ENCODE results near the gene SEC22C. TPM values are rescaled to one million over a fixed set of nuclear protein-coding genes. Genes with fewer than 3 reads are reported as not detected.
A peak's percentile ranks its signal among the peaks of the same experiment; 100 is the strongest.

SEC22C gene, protein sequence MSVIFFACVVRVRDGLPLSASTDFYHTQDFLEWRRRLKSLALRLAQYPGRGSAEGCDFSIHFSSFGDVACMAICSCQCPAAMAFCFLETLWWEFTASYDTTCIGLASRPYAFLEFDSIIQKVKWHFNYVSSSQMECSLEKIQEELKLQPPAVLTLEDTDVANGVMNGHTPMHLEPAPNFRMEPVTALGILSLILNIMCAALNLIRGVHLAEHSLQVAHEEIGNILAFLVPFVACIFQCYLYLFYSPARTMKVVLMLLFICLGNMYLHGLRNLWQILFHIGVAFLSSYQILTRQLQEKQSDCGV
- total RNA-seq, result 10 to 100 TPM; 41.2 to 45.9 TPM

DNA sequence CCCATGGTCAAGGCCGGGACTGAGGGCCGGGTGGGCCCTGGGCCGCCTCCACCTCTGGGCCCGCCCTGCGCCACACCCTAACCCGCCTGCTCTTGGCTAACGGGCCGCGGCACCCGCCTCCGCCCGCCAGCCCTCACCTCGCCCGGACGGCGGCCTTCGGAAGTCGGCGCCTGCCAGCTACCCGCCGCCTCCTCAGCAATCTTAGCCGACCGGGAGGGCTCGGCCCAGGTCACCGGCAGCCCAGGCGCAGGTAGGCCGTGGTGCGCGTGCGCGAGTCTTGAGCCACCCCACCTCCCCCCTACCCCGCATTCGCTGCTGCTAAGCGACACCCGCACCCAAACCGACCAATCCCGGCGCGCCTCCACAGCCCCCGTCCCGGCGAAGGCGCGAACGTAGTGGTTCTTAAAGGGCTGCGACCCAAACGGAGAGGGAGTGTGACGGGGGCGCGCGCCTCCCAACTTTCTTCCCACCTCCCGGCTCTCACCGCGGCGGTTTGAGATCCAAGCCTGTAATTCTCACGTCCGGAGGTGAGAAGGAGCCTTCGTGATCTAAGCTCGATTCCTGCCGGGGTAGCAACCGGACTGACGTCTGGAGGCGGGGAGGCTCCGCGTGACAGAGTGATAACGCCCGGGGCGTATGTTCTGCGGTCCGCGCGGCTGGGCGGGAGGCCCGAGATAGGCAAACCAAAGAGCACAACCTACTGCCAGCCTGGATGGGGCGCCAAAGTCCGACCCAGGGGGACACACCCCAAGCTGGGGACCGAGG, at the start of gene SEC22C:
TSS of gene SEC22C (minus strand) at position 259 of the 765 bp plus-strand sequence. CDS start 12,921 bp downstream, outside the sequence.
- CTCF ChIA-PET, result interaction anchor here (0.7 to 3.4 kb wide), 10 partner anchors 19 to 785 kb away, joined by 3 to 24 read pairs (median 3); partner anchors contain the start of genes NKTR, VIPR1 and ZBTB47
- peaks cover 9% of the 10 kb centered on the region for H3K36me3 Mint-ChIP-seq (ENCODE audit: low read depth)
- intact Hi-C loops (cut with micrococcal nuclease), result loop anchor here (1.0 to 10.0 kb wide), 11 partner anchors 8 to 703 kb away; partner anchors contain the start of genes CCDC13, HIGD1A, NKTR and SNRK
- H3K27me3 Mint-ChIP-seq (ENCODE audit: low read depth), result no peaks in the 10 kb centered on the region
- peaks cover 39% of the 10 kb centered on the region for H3K4me1 Mint-ChIP-seq (ENCODE audit: low read depth)
- peak; percentile 97 for DNase-seq
- H3K9me3 Mint-ChIP-seq, result no peaks in the 10 kb centered on the region
- H3K27ac Mint-ChIP-seq, result peak within 1 kb of the TSS; percentile 93
- peak within 1 kb of the TSS; percentile 90 for H3K4me3 Mint-ChIP-seq

DNA sequence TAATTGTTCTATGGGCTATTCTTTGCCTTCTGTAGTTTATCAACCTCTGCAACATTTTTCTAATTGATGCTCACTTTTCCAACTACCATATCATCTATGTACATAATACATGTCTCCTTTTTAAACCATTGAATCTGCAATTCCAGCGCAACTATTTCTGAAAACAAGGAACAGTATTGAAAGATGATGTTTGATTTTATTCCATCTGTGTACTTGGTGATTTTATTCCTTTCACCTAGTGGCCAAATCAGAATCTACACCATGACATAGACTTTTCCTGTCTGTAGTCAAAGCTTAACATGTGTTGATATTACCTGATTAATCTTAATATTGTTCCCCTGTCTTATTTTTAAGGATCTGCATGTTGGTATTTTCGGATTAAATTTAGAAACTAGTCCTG, 31.7 kb upstream of the SEC22C start:
- H3K27ac Mint-ChIP-seq, result peak overlapping the region; percentile 2
- no peak overlapping the region for H3K4me3 Mint-ChIP-seq
- H3K27me3 Mint-ChIP-seq (ENCODE audit: low read depth), result no peaks in the 10 kb centered on the region
- H3K4me1 Mint-ChIP-seq (ENCODE audit: low read depth), result peaks cover 59% of the 10 kb centered on the region
- H3K9me3 Mint-ChIP-seq, result no peaks in the 10 kb centered on the region
- H3K36me3 Mint-ChIP-seq (ENCODE audit: low read depth), result peaks cover 8% of the 10 kb centered on the region
- CTCF ChIA-PET, result interaction anchor here (0.7 to 1.7 kb wide), 3 partner anchors 12 to 127 kb away, joined by 3 to 9 read pairs (median 4); partner anchors contain the start of gene SS18L2
- DNase-seq, result no peak
- intact Hi-C loops (cut with micrococcal nuclease), result loop anchor here (1.0 kb wide), 2 partner anchors 10 to 25 kb away; no protein-coding TSS in a partner anchor

DNA sequence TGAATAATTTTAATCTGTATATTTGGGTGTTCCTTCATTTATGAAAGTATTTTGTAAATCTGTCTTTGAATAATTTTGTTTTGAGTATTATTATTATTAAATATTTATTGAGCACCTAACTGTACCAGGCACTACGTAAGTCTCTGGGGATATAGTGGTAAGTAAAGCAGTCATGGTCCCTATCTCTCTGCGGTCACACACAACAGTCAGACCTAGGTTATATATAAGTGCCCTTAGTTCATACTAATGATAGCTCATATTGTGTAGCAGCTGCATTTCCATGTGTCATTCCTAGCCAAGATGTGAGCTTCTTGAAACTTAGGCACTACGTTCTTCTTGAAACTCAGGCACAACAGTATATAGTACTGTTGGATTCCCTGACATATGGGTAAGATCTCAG, 31.2 kb upstream of the SEC22C start:
- Mint-ChIP-seq H3K4me1 (ENCODE audit: low read depth) (peaks cover 59% of the 10 kb centered on the region), H3K27ac (no peak overlapping the region), H3K36me3 (ENCODE audit: low read depth) (peaks cover 10% of the 10 kb centered on the region), H3K4me3 (no peak overlapping the region), H3K27me3 (ENCODE audit: low read depth) (no peaks in the 10 kb centered on the region), H3K9me3 (no peaks in the 10 kb centered on the region)
- DNase-seq, result no peak
- CTCF ChIA-PET, result interaction anchor here (0.8 to 1.7 kb wide), 5 partner anchors 8 to 35 kb away, joined by 3 to 9 read pairs (median 4); partner anchors contain the start of gene SS18L2
- intact Hi-C loops (cut with micrococcal nuclease), result loop anchor here (1.0 kb wide), 2 partner anchors 10 to 25 kb away; no protein-coding TSS in a partner anchor

DNA sequence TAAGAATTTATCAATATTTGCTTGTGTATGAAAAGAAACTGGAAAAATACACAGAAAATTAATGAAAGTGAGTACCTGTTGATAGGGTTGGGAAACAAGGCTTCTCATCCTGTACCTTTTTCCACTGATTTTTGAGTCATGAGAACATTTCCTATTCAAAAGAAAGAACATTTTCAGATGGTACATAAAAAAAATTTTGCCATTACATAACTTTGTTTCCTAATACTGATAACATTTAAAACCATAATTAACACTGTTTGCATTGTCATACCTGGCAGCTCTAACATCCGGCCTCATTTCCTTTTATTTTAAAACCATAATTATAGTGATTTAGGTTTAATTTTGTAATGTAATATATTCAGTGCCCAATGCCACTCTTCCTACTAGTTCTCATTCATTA, 30.4 kb upstream of the SEC22C start:
- CTCF ChIA-PET, result interaction anchor here (0.8 to 1.0 kb wide), 3 partner anchors 9 to 35 kb away, joined by 3 to 4 read pairs (median 3); no protein-coding TSS in a partner anchor
- no peak overlapping the region for H3K4me3 Mint-ChIP-seq
- H3K4me1 Mint-ChIP-seq (ENCODE audit: low read depth), result peaks cover 61% of the 10 kb centered on the region
- DNase-seq, result no peak
- intact Hi-C loops (cut with micrococcal nuclease), result no loop called here
- H3K27me3 Mint-ChIP-seq (ENCODE audit: low read depth), result no peaks in the 10 kb centered on the region
- peaks cover 15% of the 10 kb centered on the region for H3K36me3 Mint-ChIP-seq (ENCODE audit: low read depth)
- no peaks in the 10 kb centered on the region for H3K9me3 Mint-ChIP-seq
- peak overlapping the region; percentile 20 for H3K27ac Mint-ChIP-seq

DNA sequence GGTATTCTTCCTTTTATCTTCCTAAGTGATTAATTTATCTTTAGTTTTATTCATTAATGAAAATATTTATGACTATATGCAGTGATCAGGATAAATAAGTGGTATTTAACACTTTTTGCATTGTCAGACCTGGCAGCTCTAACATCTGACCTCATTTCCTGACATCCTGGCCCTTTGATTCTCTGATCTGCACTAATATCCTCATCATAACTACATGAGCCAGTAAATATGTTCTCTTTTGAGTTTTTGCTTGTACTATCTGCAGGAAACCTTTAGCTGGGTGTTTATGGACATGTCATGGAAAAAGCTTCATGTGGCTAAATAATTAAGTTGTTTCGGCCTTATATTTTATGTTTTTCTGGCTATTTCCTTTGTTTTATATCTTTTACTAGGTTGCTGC, 29.2 kb upstream of the SEC22C start:
- Mint-ChIP-seq H3K4me1 (ENCODE audit: low read depth) (peaks cover 58% of the 10 kb centered on the region), H3K27me3 (ENCODE audit: low read depth) (no peaks in the 10 kb centered on the region), H3K36me3 (ENCODE audit: low read depth) (peaks cover 20% of the 10 kb centered on the region), H3K9me3 (no peaks in the 10 kb centered on the region), H3K4me3 (no peak overlapping the region), H3K27ac (peak overlapping the region; percentile 27)
- intact Hi-C loops (cut with micrococcal nuclease), result loop anchor here (1.0 kb wide), 1 partner anchor 11 kb away; the partner anchor contains the start of gene NKTR
- no peak for DNase-seq
- CTCF ChIA-PET, result interaction anchor here (0.7 to 1.6 kb wide), 3 partner anchors 8 to 621 kb away, joined by 3 to 8 read pairs (median 5); no protein-coding TSS in a partner anchor

DNA sequence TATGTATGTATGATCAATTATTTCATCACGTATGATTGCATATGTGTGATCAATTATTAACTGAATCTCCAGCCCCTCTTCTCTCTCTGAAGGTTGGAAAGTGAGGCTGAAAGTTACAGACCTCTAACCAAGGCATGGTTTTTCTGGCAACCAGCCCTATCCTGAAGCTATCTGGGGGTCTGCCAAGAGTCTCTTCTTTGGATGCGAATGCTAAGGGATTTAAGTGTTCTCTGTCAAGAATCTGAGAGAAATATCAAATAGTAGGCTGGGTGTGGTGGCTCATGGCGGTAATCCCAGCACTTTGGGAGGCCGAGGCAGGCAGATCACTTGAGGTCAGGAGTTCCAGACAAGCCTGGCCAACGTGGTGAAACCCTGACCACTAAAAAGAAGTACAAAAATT, 26.8 kb upstream of the SEC22C start:
- H3K9me3 Mint-ChIP-seq, result peaks cover 2% of the 10 kb centered on the region
- intact Hi-C loops (cut with micrococcal nuclease), result loop anchor here (10.0 kb wide), 1 partner anchor 1016 kb away; the partner anchor contains the start of gene ANO10
- no peak for DNase-seq
- H3K4me1 Mint-ChIP-seq (ENCODE audit: low read depth), result peaks cover 70% of the 10 kb centered on the region
- H3K27ac Mint-ChIP-seq, result no peak overlapping the region
- no peak overlapping the region for H3K4me3 Mint-ChIP-seq
- CTCF ChIA-PET, result no interaction called here
- peaks cover 25% of the 10 kb centered on the region for H3K36me3 Mint-ChIP-seq (ENCODE audit: low read depth)
- no peaks in the 10 kb centered on the region for H3K27me3 Mint-ChIP-seq (ENCODE audit: low read depth)

DNA sequence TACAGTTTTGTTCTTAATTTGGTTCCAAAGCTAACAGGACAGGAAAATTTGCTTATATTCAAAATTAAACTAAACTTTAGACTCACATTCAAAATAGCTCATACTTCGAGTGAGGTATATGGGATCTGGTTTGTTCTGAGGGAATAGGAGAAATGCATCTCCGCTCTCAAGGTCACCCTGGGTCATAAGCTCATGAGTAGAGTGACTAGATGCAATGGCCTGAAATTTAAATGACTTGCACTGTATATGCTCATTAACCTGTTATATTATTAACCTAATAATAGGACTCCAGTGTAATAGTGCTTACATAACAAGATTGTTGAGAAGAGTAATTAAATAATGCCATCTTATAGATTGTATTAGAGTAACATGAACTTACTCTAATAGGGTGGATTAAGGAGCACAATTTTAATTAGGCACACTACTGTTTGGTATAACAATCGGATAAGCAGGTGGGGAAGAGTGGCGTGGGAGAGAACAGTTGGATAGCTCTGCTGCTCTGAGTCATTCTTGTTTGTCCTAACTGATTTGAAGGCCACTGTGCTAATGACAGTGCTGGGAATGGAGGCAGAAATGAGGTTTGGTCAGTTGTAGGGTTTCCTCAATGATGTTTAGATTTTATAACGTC, 23.9 kb upstream of the SEC22C start:
- DNase-seq, result no peak
- Mint-ChIP-seq H3K27me3 (ENCODE audit: low read depth) (no peaks in the 10 kb centered on the region), H3K4me3 (no peak overlapping the region), H3K27ac (no peak overlapping the region), H3K4me1 (ENCODE audit: low read depth) (peaks cover 62% of the 10 kb centered on the region), H3K9me3 (peaks cover 2% of the 10 kb centered on the region), H3K36me3 (ENCODE audit: low read depth) (peaks cover 29% of the 10 kb centered on the region)
- CTCF ChIA-PET, result interaction anchor here (0.5 to 1.2 kb wide), 3 partner anchors 14 to 203 kb away, joined by 3 to 5 read pairs (median 5); partner anchors contain the start of gene SEC22C
- intact Hi-C loops (cut with micrococcal nuclease), result loop anchor here (10.0 kb wide), 1 partner anchor 1019 kb away; the partner anchor contains the start of gene ANO10

DNA sequence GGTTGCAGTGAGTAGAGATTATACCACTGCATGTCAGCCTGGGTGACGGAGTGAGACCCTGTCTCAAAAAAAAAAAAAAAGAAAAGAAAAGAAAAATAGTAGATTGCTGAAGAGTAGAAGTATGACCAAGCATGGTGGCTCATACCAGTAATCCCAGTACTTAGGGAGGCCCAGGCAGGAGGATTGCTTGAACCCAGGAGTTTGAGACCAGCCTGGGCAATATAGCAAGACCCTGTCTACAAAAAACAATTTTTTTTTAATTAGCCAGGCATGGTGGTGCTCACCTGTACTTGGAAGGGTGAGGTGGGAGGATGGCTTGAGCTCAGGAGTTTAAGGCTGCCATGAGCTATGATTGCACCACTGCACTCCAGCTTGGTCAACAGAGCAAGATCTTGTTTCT, 21.2 kb upstream of the SEC22C start:
- Mint-ChIP-seq H3K4me3 (no peak overlapping the region), H3K9me3 (peaks cover 5% of the 10 kb centered on the region), H3K27ac (no peak overlapping the region), H3K27me3 (ENCODE audit: low read depth) (no peaks in the 10 kb centered on the region), H3K36me3 (ENCODE audit: low read depth) (peaks cover 27% of the 10 kb centered on the region), H3K4me1 (ENCODE audit: low read depth) (peaks cover 43% of the 10 kb centered on the region)
- intact Hi-C loops (cut with micrococcal nuclease), result loop anchor here (5.0 to 10.0 kb wide), 3 partner anchors 641 to 1094 kb away; partner anchors contain the start of genes ANO10 and ULK4
- CTCF ChIA-PET, result interaction anchor here (0.6 to 3.1 kb wide), 11 partner anchors 8 to 1578 kb away, joined by 3 to 16 read pairs (median 4); partner anchors contain the start of gene SEC22C
- DNase-seq, result no peak

DNA sequence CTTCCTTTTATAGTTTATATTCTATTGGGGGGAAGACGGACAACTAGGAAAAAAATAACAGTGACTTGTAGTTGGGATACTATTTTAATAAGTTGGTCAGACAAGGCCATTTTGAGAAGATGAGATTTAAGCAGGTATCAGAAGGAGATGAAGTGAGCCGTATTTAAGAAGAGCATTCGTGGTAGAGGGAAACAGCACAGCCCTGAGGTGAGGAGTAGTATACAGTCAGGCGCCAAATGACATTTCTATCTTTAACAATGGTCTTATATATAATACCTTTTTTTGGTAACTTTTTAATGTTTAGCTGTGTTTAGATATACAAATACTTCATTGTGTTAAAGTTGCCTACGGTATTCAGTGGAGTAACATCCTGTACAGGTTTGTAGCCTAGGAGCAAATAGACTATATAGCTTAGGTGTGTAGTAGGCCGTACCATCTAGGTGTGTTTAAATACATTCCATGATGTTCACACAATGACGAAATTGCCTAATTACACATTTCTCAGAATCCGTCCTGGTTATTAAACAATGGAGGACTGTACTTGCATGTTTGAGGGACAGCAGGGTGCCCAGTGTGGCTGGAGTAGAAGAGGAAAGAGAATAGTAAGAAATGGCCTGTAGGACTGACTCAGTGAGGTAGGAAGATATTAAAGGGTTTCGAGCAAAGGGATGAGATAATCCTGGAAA, 20.3 kb upstream of the SEC22C start:
- CTCF ChIA-PET, result interaction anchor here (0.6 to 3.1 kb wide), 13 partner anchors 9 to 143 kb away, joined by 3 to 16 read pairs (median 4); partner anchors contain the start of gene SEC22C
- Mint-ChIP-seq H3K4me1 (ENCODE audit: low read depth) (peaks cover 37% of the 10 kb centered on the region), H3K36me3 (ENCODE audit: low read depth) (peaks cover 22% of the 10 kb centered on the region), H3K4me3 (peak overlapping the region; percentile 96), H3K27ac (no peak overlapping the region), H3K9me3 (peaks cover 5% of the 10 kb centered on the region), H3K27me3 (ENCODE audit: low read depth) (no peaks in the 10 kb centered on the region)
- no peak for DNase-seq
- intact Hi-C loops (cut with micrococcal nuclease), result loop anchor here (5.0 to 10.0 kb wide), 3 partner anchors 640 to 1095 kb away; partner anchors contain the start of genes ANO10 and ULK4

DNA sequence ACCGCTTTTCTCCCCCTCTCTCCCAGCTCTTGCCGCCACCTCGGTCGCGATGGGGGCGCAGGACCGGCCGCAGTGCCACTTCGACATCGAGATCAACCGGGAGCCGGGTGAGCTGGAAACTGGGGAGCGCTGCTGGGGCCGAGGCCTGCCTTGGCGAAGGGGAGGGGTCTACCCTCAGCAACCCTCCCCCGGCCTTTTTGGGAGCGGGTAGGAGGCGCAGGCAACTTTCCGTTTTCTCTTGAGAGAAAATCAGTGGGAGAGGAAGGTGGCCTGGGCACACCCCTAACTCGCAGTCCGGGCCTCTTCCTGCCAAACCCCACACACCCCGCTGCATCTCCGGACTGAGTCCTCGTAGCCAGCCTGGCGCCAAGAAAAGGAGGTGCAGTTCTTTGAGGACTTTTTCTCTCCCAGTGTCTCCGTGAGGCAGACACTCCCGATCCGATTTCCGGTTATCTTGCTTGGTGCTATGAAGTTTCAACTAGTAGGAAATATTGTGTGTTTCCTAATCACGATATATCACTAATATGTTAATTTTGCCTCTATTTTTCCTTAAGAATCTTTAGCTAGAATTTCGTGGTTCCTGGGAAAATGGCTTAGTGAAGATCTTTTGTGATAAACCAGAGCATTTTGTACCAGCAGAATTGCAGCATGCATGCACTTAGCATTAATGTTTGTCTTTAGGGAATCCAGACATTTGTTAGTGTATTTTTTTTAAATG, 19.4 kb upstream of the SEC22C start:
- Mint-ChIP-seq H3K36me3 (ENCODE audit: low read depth) (peaks cover 21% of the 10 kb centered on the region), H3K4me3 (peak overlapping the region; percentile 96), H3K9me3 (peaks cover 5% of the 10 kb centered on the region), H3K4me1 (ENCODE audit: low read depth) (peaks cover 32% of the 10 kb centered on the region), H3K27ac (peak overlapping the region; percentile 99), H3K27me3 (ENCODE audit: low read depth) (no peaks in the 10 kb centered on the region)
- DNase-seq, result peak; percentile 73
- intact Hi-C loops (cut with micrococcal nuclease), result loop anchor here (1.0 to 10.0 kb wide), 10 partner anchors 10 to 1096 kb away; partner anchors contain the start of genes ANO10, SS18L2, ULK4 and VIPR1
- CTCF ChIA-PET, result interaction anchor here (0.6 to 3.1 kb wide), 9 partner anchors 10 to 144 kb away, joined by 3 to 16 read pairs (median 5); partner anchors contain the start of genes SEC22C and SS18L2
